Prostate gland (tissue), 2 donors: ENCODE data around the gene ZFAND3. TPM values are rescaled to one million over a fixed set of nuclear protein-coding genes. Genes with fewer than 3 reads are reported as not detected.

Experiments used
- DNase-seq: peaks from one replicate; pipeline ENCODE4 v3.0.0-alpha.2; 2019; ENCODE audit warnings: low spot score
- H3K27ac ChIP-seq, 2 donors: fragments of 200-600 bp; sonication (generic); 2 replicates each; pipeline ENCODE4 v1.5.1; 2017 to 2019
- H3K27me3 ChIP-seq: fragments of 200-600 bp; sonication (generic); replicated peaks from 2 replicates; pipeline ENCODE4 v1.5.1; 2019; ENCODE audit not compliant: insufficient read depth
- H3K36me3 ChIP-seq, 2 donors: fragments of 200-600 bp; sonication (generic); 1 replicate in 1 of 2; 2 replicates in 1 of 2; pipeline versions ENCODE4 v1.5.1 to v1.8.1; 2017 to 2019
- H3K4me1 ChIP-seq: fragments of 200-600 bp; sonication (generic); replicated peaks from 2 replicates; pipeline ENCODE4 v1.5.1; 2019
- H3K4me3 ChIP-seq, 2 donors: fragments of 200-600 bp; sonication (generic); 2 replicates each; pipeline ENCODE4 v1.5.1; 2017 to 2019
- H3K9me3 ChIP-seq: fragments of 200-600 bp; sonication (generic); 2 replicates; pipeline ENCODE4 v1.5.1; 2017
- POLR2A ChIP-seq: fragments of 450-650 bp; IDR thresholded peaks from one replicate; pipeline ENCODE4 v1.6.1; 2016; ENCODE audit warnings: antibody characterized with exemption, mild to moderate bottlenecking
- POLR2AphosphoS5 ChIP-seq: sonication (generic); formaldehyde crosslinking; IDR thresholded peaks from one replicate; pipeline ENCODE4 v1.6.1; 2017; ENCODE audit warnings: antibody characterized with exemption
- WGBS: methylation state at CpG from one replicate; pipeline ENCODE4 v1.1.5; 2018; 5-methylcytosine and 5-hydroxymethylcytosine counted together
- intact Hi-C: fragments of 100-400 bp; cut with DNase I; formaldehyde crosslinking; loops from one replicate; pipeline ENCODE4 v1.14.2; 2022
- total RNA-seq, 2 donors: library from RNA; depleted of rRNA; stranded (reverse); fragments of >200 nt; gene quantifications; one replicate each; pipeline ENCODE4 v1.1.0, GENCODE V29; 2016
- TF ChIP-seq, protein P1 (sequence below), 4 experiments: fragments of 200-600 bp in 2 of 4; fragments of 450-650 bp in 2 of 4; sonication (generic) in 2 of 4; IDR thresholded peaks; 1 replicate in 3 of 4; 2 replicates in 1 of 4; pipeline ENCODE4 v1.5.1; 2016 to 2019; ENCODE audit warnings: antibody characterized with exemption in 4 of 4, mild to moderate bottlenecking in 2 of 4, moderate library complexity in 2 of 4

The ZFAND3 gene
- total RNA-seq, 2 donors from 2014 or later, result 43.5 to 89.1 TPM

DNA sequence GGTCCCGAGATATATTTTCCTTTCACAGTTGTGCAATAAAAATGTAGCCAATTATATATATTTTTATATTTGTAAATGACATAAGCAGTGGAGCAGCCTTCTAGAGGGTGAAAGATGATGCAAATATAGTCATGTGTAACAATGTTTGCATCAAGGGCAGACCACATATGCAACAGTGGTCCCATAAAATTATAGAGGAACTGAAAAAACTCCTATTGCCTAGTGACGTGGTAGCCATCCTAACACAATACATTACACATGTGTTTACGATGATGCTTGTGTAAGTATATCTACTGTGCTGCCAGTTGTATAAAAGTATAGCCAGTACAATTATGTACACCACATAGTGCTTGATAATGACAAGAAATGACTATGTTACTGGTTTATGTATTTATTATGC, 162.8 kb downstream of the ZFAND3 start:
- intact Hi-C loops, result no loop called here
- Histone ChIP-seq H3K36me3 (no peaks in the 10 kb centered on the region), H3K4me1 (no peaks in the 10 kb centered on the region), H3K27me3 (no peaks in the 10 kb centered on the region), H3K27ac (no peak overlapping the region), H3K4me3 (no peak overlapping the region), H3K9me3 (no peaks in the 10 kb centered on the region)
- WGBS, result 89% methylated on average over 3 of the region's 3 CpGs
- no peak for TF ChIP-seq POLR2AphosphoS5
- TF ChIP-seq, protein P1, sequence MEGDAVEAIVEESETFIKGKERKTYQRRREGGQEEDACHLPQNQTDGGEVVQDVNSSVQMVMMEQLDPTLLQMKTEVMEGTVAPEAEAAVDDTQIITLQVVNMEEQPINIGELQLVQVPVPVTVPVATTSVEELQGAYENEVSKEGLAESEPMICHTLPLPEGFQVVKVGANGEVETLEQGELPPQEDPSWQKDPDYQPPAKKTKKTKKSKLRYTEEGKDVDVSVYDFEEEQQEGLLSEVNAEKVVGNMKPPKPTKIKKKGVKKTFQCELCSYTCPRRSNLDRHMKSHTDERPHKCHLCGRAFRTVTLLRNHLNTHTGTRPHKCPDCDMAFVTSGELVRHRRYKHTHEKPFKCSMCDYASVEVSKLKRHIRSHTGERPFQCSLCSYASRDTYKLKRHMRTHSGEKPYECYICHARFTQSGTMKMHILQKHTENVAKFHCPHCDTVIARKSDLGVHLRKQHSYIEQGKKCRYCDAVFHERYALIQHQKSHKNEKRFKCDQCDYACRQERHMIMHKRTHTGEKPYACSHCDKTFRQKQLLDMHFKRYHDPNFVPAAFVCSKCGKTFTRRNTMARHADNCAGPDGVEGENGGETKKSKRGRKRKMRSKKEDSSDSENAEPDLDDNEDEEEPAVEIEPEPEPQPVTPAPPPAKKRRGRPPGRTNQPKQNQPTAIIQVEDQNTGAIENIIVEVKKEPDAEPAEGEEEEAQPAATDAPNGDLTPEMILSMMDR (IDR thresholded peaks at IDR 0.05), result no peak
- no peak for TF ChIP-seq POLR2A
- DNase-seq, result no peak

- DNase-seq, result no peak
- Histone ChIP-seq H3K27ac (no peak overlapping the region), H3K9me3 (no peaks in the 10 kb centered on the region), H3K4me3 (no peak overlapping the region), H3K4me1 (no peaks in the 10 kb centered on the region), H3K36me3 (no peaks in the 10 kb centered on the region), H3K27me3 (no peaks in the 10 kb centered on the region)
- 93% methylated on average over 3 of the region's 3 CpGs for WGBS
- intact Hi-C loops, result no loop called here
- TF ChIP-seq POLR2A, result no peak
- TF ChIP-seq, protein P1 (IDR thresholded peaks at IDR 0.05), result no peak
- TF ChIP-seq POLR2AphosphoS5, result no peak
These were observed 164.4 kb downstream of the ZFAND3 start for GRCh38 chr6:37983720-37984501.

DNA sequence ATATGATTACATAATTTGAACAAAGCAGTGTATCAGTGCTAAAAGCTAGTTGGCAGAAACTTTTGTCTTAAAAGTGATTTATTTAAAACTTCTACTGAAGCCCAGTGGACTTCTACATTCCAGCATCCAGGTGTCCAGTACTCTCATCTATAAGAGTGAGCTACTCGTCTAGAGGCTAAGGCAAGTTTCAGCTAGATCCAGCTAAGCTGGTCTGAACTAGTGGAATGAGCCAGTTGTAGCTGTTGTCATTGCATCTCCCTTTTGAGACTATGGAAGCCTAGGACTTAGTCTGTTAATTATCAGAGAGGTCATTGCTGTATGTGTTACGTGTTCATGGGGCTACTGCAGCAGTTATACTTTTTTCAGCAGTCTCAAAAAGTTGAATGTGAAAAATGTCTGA, 165.1 kb downstream of the ZFAND3 start:
- DNase-seq, result no peak
- H3K36me3 ChIP-seq, result no peaks in the 10 kb centered on the region
- intact Hi-C loops, result no loop called here
- no peak overlapping the region for H3K27ac ChIP-seq
- no peaks in the 10 kb centered on the region for H3K9me3 ChIP-seq
- WGBS, result 91% methylated on average over 2 of the region's 2 CpGs
- H3K4me3 ChIP-seq, result no peak overlapping the region
- H3K4me1 ChIP-seq, result no peaks in the 10 kb centered on the region
- no peaks in the 10 kb centered on the region for H3K27me3 ChIP-seq
- TF ChIP-seq POLR2AphosphoS5 (no peak), POLR2A (no peak)
- TF ChIP-seq, protein P1 (IDR thresholded peaks at IDR 0.05), result no peak

GRCh38 chr6:37985355-37985754, 165.8 kb downstream of the ZFAND3 start:
- DNase-seq, result no peak
- no peaks in the 10 kb centered on the region for H3K4me1 ChIP-seq
- H3K27ac ChIP-seq, result no peak overlapping the region
- TF ChIP-seq, protein P1 (IDR thresholded peaks at IDR 0.05), result no peak
- TF ChIP-seq POLR2AphosphoS5 (no peak), POLR2A (no peak)
- no peaks in the 10 kb centered on the region for H3K27me3 ChIP-seq
- no peak overlapping the region for H3K4me3 ChIP-seq
- H3K9me3 ChIP-seq, result no peaks in the 10 kb centered on the region
- 92% methylated on average over 7 of the region's 7 CpGs for WGBS
- H3K36me3 ChIP-seq, result no peaks in the 10 kb centered on the region
- intact Hi-C loops, result no loop called here

GRCh38 chr6:37987018-37987417, 167.5 kb downstream of the ZFAND3 start:
- Histone ChIP-seq H3K4me1 (no peaks in the 10 kb centered on the region), H3K36me3 (no peaks in the 10 kb centered on the region), H3K4me3 (no peak overlapping the region), H3K9me3 (no peaks in the 10 kb centered on the region), H3K27ac (no peak overlapping the region), H3K27me3 (no peaks in the 10 kb centered on the region)
- intact Hi-C loops, result no loop called here
- WGBS, result 81% methylated on average over 1 of the region's 1 CpG
- TF ChIP-seq, protein P1 (IDR thresholded peaks at IDR 0.05), result no peak
- no peak for TF ChIP-seq POLR2AphosphoS5
- TF ChIP-seq POLR2A, result no peak
- no peak for DNase-seq
